Measurements from ENCODE around the gene FAM98C. TPM values are rescaled to one million over a fixed set of nuclear protein-coding genes. Genes with fewer than 3 reads are reported as not detected.

FAM98C gene
- total and polyA plus RNA-seq, 2 experiments from 2014 or later = 9.9 to 20.2 TPM

DNA sequence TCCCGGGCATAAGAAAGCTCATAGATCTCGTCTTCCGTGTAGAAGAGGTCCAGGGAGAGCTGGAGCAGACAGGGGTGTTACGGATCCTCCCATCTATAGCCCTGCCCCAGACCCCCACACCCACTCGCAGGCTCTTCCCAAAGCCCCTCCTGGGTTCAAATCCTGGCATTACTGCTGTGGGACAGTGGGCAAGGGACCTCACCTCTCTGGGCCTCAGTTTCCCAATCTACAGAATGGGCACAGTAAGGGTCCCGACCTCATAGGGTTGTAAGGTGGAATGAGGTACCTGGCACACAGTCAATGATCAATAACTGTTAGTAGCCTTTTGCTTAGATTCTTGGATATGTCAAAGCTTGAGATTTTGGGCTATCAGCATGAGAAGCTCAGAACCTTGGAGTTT, 10.5 kb downstream of the FAM98C start:
- Histone ChIP-seq H3K27me3 (no peaks in the 10 kb centered on the region), H3K79me2 (no peaks in the 10 kb centered on the region), H4K20me1 (ENCODE audit: insufficient read depth, poor library complexity, severe bottlenecking) (no peaks in the 10 kb centered on the region), H3K4me3 (no peak overlapping the region), H3K4me2 (no peak overlapping the region), H3K4me1 (ENCODE audit: insufficient read depth) (peaks cover 7% of the 10 kb centered on the region), H3K36me3 (replicated peaks; ENCODE audit: insufficient read depth, low read depth) (no peaks in the 10 kb centered on the region), H2AFZ (no peak overlapping the region), H3K9me2 (replicated peaks; ENCODE audit: insufficient read depth) (no peaks in the 10 kb centered on the region), H3K27ac (no peak overlapping the region), H3K9me3 (ENCODE audit: low read depth) (no peaks in the 10 kb centered on the region)
- WGBS (ENCODE audit: low lambda C conversion rate, missing lambda C conversion rate) = over 99% methylated on average over 6 of the region's 6 CpGs
- no peak for TF ChIP-seq EZH2phosphoT487 (IDR thresholded peaks at IDR 0.05; ENCODE audit: low read depth, severe bottlenecking, unreplicated experiment)
- TF ChIP-seq EZH2 (IDR thresholded peaks at IDR 0.05; ENCODE audit: borderline replicate concordance) = no peak
- TF ChIP-seq, protein P1, sequence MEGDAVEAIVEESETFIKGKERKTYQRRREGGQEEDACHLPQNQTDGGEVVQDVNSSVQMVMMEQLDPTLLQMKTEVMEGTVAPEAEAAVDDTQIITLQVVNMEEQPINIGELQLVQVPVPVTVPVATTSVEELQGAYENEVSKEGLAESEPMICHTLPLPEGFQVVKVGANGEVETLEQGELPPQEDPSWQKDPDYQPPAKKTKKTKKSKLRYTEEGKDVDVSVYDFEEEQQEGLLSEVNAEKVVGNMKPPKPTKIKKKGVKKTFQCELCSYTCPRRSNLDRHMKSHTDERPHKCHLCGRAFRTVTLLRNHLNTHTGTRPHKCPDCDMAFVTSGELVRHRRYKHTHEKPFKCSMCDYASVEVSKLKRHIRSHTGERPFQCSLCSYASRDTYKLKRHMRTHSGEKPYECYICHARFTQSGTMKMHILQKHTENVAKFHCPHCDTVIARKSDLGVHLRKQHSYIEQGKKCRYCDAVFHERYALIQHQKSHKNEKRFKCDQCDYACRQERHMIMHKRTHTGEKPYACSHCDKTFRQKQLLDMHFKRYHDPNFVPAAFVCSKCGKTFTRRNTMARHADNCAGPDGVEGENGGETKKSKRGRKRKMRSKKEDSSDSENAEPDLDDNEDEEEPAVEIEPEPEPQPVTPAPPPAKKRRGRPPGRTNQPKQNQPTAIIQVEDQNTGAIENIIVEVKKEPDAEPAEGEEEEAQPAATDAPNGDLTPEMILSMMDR (IDR thresholded peaks at IDR 0.05; ENCODE audit: poor library complexity) = no peak
- DNase-seq (ENCODE audit: low spot score) = no peak

DNA sequence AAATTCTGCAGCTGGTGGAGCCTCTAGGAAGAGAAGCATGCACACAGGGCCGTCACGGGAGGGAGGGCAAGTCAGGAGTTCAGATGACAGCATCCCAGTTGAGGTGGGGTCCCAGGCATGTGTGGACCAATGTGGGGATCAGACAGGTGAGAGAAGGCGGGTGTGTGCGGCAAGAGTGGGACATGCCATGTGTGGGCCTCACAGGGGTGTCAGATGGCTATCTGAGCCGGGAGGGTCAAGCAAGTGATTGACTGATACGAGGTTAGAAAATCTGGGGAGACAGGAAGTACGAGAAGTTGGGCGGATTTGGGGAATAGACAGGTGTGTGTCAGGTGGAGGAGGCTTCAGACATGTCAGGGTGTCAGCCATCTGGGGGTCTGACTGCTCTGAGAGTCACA, 14.3 kb downstream of the FAM98C start:
- 89% methylated on average over 8 of the region's 8 CpGs for WGBS (ENCODE audit: low lambda C conversion rate, missing lambda C conversion rate)
- Histone ChIP-seq H3K27ac (no peak overlapping the region), H3K9me2 (replicated peaks; ENCODE audit: insufficient read depth) (no peaks in the 10 kb centered on the region), H3K4me1 (ENCODE audit: insufficient read depth) (peaks cover 8% of the 10 kb centered on the region), H3K27me3 (no peaks in the 10 kb centered on the region), H3K4me2 (peak overlapping the region; percentile 91), H3K79me2 (no peaks in the 10 kb centered on the region), H2AFZ (no peak overlapping the region), H3K4me3 (no peak overlapping the region), H3K9me3 (ENCODE audit: low read depth) (no peaks in the 10 kb centered on the region), H3K36me3 (replicated peaks; ENCODE audit: insufficient read depth, low read depth) (no peaks in the 10 kb centered on the region), H4K20me1 (ENCODE audit: insufficient read depth, poor library complexity, severe bottlenecking) (no peaks in the 10 kb centered on the region)
- TF ChIP-seq EZH2 (IDR thresholded peaks at IDR 0.05; ENCODE audit: borderline replicate concordance) = no peak
- TF ChIP-seq, protein P1 (IDR thresholded peaks at IDR 0.05; ENCODE audit: poor library complexity) = no peak
- no peak for TF ChIP-seq EZH2phosphoT487 (IDR thresholded peaks at IDR 0.05; ENCODE audit: low read depth, severe bottlenecking, unreplicated experiment)
- DNase-seq (ENCODE audit: low spot score) = no peak

DNA sequence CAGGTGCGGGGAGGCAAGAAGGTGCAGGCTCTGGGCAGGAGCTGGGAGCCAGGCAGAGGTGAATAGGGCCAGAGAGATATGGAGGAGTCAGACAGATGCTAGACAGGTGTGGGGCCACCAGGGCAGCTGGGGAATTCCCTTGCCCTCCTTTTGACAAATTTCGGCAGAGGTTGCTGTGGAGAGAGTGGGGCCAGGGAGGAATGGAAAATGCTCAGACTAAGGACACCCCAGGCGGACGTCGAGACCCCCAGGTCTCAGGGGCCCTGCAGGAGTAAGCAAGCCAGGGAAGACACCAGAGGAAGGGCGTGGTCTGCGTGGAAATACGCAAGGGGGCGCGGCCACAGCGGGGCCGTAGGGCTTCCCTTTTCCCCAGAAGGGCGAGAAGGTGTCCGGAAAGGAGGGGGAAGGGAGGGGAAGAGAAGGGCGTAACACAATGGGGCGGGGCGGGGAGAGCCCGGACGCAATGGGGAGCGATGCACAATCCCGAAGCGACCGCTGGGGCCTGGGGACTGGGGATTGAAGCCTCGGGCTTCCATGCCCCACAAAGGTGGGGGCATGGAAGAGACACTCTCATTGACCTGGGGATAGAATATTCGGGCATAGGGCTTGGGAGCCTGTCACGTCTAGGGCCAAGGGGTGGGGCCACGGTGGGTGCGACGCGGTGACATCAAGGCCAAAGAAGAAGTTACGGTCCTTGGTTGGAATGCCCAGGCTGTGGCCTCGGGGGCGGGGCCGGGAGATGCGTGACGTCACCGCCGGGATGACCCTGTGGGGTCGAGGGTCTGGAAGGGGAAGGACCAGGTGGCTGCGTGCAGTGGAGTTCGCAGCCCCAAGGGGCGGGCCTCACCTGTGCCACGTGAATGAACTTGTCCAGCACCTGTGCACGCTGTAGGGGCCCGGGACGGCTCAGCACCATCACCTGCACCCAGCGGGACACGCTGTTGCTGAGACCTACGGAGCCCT, 14.9 kb downstream of the FAM98C start:
- H3K79me2 ChIP-seq = no peaks in the 10 kb centered on the region
- DNase-seq (ENCODE audit: low spot score) = peak; percentile 78
- no peak overlapping the region for H3K27ac ChIP-seq
- no peaks in the 10 kb centered on the region for H3K9me2 ChIP-seq (replicated peaks; ENCODE audit: insufficient read depth)
- H3K36me3 ChIP-seq (replicated peaks; ENCODE audit: insufficient read depth, low read depth) = no peaks in the 10 kb centered on the region
- peak overlapping the region; percentile 91 for H3K4me2 ChIP-seq
- peaks cover 8% of the 10 kb centered on the region for H3K4me1 ChIP-seq (ENCODE audit: insufficient read depth)
- H3K9me3 ChIP-seq (ENCODE audit: low read depth) = no peaks in the 10 kb centered on the region
- WGBS (ENCODE audit: low lambda C conversion rate, missing lambda C conversion rate) = 8% methylated on average over 38 of the region's 49 CpGs
- no peak overlapping the region for H3K4me3 ChIP-seq
- no peaks in the 10 kb centered on the region for H4K20me1 ChIP-seq (ENCODE audit: insufficient read depth, poor library complexity, severe bottlenecking)
- no peak for TF ChIP-seq EZH2phosphoT487 (IDR thresholded peaks at IDR 0.05; ENCODE audit: low read depth, severe bottlenecking, unreplicated experiment)
- TF ChIP-seq EZH2 (IDR thresholded peaks at IDR 0.05; ENCODE audit: borderline replicate concordance) = no peak
- TF ChIP-seq, protein P1 (IDR thresholded peaks at IDR 0.05; ENCODE audit: poor library complexity) = no peak
- H2AFZ ChIP-seq = peak overlapping the region; percentile 60
- no peaks in the 10 kb centered on the region for H3K27me3 ChIP-seq
